ENCODE data around the gene CDK14.

CDK14 gene

GRCh38 chr7:91085175-91085574 is 489.1 kb downstream of the CDK14 start:
- TF ChIP-seq, protein P1, sequence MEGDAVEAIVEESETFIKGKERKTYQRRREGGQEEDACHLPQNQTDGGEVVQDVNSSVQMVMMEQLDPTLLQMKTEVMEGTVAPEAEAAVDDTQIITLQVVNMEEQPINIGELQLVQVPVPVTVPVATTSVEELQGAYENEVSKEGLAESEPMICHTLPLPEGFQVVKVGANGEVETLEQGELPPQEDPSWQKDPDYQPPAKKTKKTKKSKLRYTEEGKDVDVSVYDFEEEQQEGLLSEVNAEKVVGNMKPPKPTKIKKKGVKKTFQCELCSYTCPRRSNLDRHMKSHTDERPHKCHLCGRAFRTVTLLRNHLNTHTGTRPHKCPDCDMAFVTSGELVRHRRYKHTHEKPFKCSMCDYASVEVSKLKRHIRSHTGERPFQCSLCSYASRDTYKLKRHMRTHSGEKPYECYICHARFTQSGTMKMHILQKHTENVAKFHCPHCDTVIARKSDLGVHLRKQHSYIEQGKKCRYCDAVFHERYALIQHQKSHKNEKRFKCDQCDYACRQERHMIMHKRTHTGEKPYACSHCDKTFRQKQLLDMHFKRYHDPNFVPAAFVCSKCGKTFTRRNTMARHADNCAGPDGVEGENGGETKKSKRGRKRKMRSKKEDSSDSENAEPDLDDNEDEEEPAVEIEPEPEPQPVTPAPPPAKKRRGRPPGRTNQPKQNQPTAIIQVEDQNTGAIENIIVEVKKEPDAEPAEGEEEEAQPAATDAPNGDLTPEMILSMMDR (IDR thresholded peaks at IDR 0.05; ENCODE audit: low read depth, low read length) = no peak
- Histone ChIP-seq H3K4me3 (ENCODE audit: low read depth, low read length) (no peak overlapping the region), H3K36me3 (no peaks in the 10 kb centered on the region), H3K27ac (no peak overlapping the region), H3K9me3 (ENCODE audit: severe bottlenecking) (no peaks in the 10 kb centered on the region), H3K27me3 (ENCODE audit: insufficient read depth, low read depth, severe bottlenecking) (no peaks in the 10 kb centered on the region)
- DNase-seq = no peak

- TF ChIP-seq, protein P1 (IDR thresholded peaks at IDR 0.05; ENCODE audit: low read depth, low read length) = no peak
- no peak overlapping the region for H3K27ac ChIP-seq
- DNase-seq = no peak
Observed at GRCh38 chr7:91086200-91086599, 490.1 kb downstream of the CDK14 start.

DNA sequence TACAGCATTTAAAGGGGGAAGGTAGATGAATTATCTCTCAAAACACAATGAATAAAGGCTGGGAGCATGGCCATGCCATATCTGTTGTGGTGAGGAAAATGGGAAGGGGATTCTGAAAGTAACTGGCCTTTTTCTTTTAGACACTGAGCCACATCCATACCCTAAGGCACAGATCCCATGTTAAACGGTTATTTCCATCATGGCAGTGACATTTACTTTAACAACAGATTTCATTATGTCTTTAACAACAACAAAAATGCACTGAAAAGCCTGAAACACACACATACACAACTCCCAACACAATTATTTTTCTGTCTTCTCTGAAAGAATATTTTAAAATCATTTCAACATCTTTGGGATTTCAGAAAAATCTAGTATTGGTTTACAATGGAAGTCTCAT is 492.0 kb downstream of the CDK14 start:
- no peak overlapping the region for H3K27ac ChIP-seq

More at GRCh38 chr7:91086200-91086599, 490.1 kb downstream of the CDK14 start:
- no peaks in the 10 kb centered on the region for H3K9me3 ChIP-seq (ENCODE audit: severe bottlenecking)
- H3K36me3 ChIP-seq = no peaks in the 10 kb centered on the region
- H3K27me3 ChIP-seq (ENCODE audit: insufficient read depth, low read depth, severe bottlenecking) = no peaks in the 10 kb centered on the region
- no peak overlapping the region for H3K4me3 ChIP-seq (ENCODE audit: low read depth, low read length)

DNA sequence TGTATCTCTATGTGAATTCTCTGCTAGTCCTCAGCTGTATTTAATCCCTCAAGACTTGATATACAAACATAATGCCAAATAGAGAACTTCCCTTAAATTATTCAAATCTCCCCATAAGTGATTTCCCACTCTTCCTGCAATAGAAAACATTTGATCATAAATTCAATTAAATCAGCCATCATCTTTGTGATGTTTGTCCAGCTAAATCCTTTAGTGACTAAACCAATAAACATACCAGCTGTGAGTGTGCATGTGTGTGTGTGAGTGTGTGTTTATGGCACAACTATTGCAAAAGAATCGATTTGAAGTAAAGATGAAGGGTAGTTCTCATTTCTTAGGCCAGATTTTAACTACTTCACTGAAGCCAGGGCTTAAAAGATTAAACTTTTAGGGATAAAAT is 492.6 kb downstream of the CDK14 start:
- H3K36me3 ChIP-seq = no peaks in the 10 kb centered on the region
- no peaks in the 10 kb centered on the region for H3K9me3 ChIP-seq (ENCODE audit: severe bottlenecking)
- no peaks in the 10 kb centered on the region for H3K27me3 ChIP-seq (ENCODE audit: insufficient read depth, low read depth, severe bottlenecking)
- no peak overlapping the region for H3K27ac ChIP-seq
- no peak for DNase-seq
- TF ChIP-seq, protein P1 (IDR thresholded peaks at IDR 0.05; ENCODE audit: low read depth, low read length) = no peak
- no peak overlapping the region for H3K4me3 ChIP-seq (ENCODE audit: low read depth, low read length)

More for the DNA sequence above, 492.0 kb downstream of the CDK14 start:
- H3K36me3 ChIP-seq = no peaks in the 10 kb centered on the region
- TF ChIP-seq, protein P1 (IDR thresholded peaks at IDR 0.05; ENCODE audit: low read depth, low read length) = no peak
- no peak overlapping the region for H3K4me3 ChIP-seq (ENCODE audit: low read depth, low read length)
- no peaks in the 10 kb centered on the region for H3K9me3 ChIP-seq (ENCODE audit: severe bottlenecking)
- no peak for DNase-seq
- H3K27me3 ChIP-seq (ENCODE audit: insufficient read depth, low read depth, severe bottlenecking) = no peaks in the 10 kb centered on the region

DNA sequence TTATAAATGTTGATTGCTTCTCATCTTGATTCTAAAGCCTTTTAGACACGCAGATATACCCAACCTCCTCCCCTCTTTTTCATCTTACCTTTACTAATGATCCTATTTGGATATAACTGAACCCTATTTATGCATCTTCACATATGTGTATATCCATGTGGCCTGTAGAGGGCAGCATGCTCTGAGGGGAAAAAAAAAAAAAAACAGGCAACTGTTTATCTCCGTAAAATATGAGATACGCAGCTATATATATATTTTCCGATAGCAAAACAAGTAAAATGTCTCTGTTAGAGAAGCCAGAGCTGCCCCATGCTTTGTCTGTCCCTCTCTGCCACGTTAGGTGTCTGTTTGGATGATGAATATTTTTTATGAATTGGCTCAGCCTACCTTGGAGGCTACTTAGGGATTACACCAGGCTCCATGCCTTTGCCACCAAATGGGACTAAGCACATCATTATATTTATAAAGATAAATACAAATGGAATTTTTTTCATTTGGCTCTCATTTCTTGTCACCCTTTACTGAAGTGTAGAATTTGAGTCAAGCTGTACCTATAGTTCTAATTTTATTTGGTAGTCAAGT is 493.4 kb downstream of the CDK14 start:
- H3K4me3 ChIP-seq (ENCODE audit: low read depth, low read length) = peak overlapping the region; percentile 8; the same call in 1 of the 2 replicates
- H3K9me3 ChIP-seq (ENCODE audit: severe bottlenecking) = no peaks in the 10 kb centered on the region
- no peaks in the 10 kb centered on the region for H3K27me3 ChIP-seq (ENCODE audit: insufficient read depth, low read depth, severe bottlenecking)
- H3K36me3 ChIP-seq = no peaks in the 10 kb centered on the region
- no peak for DNase-seq
- TF ChIP-seq, protein P1 (IDR thresholded peaks at IDR 0.05; ENCODE audit: low read depth, low read length) = peak; percentile 32; the same call in 1 of the 2 replicates
- H3K27ac ChIP-seq = no peak overlapping the region

- H3K36me3 ChIP-seq = no peaks in the 10 kb centered on the region
- H3K27ac ChIP-seq = no peak overlapping the region
- TF ChIP-seq, protein P1 (IDR thresholded peaks at IDR 0.05; ENCODE audit: low read depth, low read length) = no peak
- no peaks in the 10 kb centered on the region for H3K27me3 ChIP-seq (ENCODE audit: insufficient read depth, low read depth, severe bottlenecking)
- no peak for DNase-seq
- no peaks in the 10 kb centered on the region for H3K9me3 ChIP-seq (ENCODE audit: severe bottlenecking)
- no peak overlapping the region for H3K4me3 ChIP-seq (ENCODE audit: low read depth, low read length)
Observed at GRCh38 chr7:91090684-91091083, 494.6 kb downstream of the CDK14 start.
